Measurements from ENCODE around the gene SMARCD3.

The SMARCD3 gene

DNA sequence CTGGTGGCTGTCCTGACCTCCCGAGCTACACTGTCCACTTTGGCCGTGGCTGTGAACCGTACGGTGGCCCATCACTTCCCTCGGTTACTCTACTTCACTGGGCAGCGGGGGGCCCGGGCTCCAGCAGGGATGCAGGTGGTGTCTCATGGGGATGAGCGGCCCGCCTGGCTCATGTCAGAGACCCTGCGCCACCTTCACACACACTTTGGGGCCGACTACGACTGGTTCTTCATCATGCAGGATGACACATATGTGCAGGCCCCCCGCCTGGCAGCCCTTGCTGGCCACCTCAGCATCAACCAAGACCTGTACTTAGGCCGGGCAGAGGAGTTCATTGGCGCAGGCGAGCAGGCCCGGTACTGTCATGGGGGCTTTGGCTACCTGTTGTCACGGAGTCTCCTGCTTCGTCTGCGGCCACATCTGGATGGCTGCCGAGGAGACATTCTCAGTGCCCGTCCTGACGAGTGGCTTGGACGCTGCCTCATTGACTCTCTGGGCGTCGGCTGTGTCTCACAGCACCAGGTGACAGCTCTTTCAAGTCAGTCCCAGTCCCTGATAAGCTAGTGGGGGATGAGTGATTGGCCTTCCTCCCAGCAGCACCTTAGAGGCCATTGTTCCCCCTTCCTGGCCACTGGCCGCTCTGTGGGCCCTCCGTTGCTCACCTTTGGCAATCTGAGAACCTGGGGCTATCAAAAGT lies 13.3 kb downstream of the SMARCD3 start:
- no peak overlapping the region for H3K27ac ChIP-seq
- no peak for TF ChIP-seq ZFX (IDR thresholded peaks at IDR 0.05)
- TF ChIP-seq, protein P1, sequence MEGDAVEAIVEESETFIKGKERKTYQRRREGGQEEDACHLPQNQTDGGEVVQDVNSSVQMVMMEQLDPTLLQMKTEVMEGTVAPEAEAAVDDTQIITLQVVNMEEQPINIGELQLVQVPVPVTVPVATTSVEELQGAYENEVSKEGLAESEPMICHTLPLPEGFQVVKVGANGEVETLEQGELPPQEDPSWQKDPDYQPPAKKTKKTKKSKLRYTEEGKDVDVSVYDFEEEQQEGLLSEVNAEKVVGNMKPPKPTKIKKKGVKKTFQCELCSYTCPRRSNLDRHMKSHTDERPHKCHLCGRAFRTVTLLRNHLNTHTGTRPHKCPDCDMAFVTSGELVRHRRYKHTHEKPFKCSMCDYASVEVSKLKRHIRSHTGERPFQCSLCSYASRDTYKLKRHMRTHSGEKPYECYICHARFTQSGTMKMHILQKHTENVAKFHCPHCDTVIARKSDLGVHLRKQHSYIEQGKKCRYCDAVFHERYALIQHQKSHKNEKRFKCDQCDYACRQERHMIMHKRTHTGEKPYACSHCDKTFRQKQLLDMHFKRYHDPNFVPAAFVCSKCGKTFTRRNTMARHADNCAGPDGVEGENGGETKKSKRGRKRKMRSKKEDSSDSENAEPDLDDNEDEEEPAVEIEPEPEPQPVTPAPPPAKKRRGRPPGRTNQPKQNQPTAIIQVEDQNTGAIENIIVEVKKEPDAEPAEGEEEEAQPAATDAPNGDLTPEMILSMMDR (conservative IDR thresholded peaks at IDR 0.05): no peak

DNA sequence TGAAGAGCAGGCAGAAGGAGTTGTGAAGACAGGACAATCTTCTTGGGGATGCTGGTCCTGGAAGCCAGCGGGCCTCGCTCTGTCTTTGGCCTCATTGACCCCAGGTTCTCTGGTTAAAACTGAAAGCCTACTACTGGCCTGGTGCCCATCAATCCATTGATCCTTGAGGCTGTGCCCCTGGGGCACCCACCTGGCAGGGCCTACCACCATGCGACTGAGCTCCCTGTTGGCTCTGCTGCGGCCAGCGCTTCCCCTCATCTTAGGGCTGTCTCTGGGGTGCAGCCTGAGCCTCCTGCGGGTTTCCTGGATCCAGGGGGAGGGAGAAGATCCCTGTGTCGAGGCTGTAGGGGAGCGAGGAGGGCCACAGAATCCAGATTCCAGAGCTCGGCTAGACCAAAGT lies 14.7 kb downstream of the SMARCD3 start:
- no peak for TF ChIP-seq ZFX (IDR thresholded peaks at IDR 0.05)
- TF ChIP-seq, protein P1 (conservative IDR thresholded peaks at IDR 0.05): no peak
- peak overlapping the region; percentile 83; the same call in 1 of the 2 replicates for H3K27ac ChIP-seq

DNA sequence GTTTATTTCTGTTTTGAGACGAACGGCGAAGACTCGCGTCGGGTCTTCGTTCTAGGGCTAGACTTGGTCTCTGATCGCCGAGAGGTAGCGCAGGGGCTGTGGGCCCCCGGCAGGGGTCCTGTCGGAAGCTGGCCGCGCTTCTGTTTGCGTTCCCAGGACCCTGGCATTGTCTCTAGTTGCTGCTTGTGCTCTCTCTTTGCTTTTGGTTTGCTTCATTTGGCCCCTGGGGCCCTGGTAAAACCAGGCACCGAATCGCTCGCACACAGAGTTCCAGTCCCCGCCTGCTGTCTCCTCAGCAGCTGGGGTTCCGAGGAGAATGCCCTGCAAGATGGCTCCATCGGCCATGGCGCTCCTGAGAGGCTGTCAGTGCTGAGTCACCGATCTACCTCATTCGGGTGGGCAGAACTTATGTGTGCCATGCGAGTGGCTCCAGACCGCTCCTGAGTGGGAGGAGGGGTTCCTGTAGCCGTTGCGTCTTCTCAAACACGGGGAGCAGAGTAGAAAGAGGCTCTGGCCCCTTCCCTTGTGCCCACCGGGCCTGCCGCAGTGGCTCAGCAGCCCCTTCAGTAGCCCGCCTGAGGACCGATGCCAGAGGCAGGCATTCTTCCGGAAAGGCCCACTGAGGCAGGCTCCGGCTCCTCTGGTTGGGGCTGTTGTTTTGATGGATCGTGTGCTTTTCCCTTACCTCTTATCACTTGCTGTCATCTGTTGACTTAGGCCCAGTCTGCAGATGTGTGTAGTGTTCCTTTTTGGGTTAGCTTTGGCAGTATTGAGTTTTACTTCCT lies 15.4 kb downstream of the SMARCD3 start:
- TF ChIP-seq, protein P1 (conservative IDR thresholded peaks at IDR 0.05): no peak
- TF ChIP-seq ZFX (IDR thresholded peaks at IDR 0.05): 0 out of 2 replicates have a peak, but pooled peaks have one; percentile 65
- peak overlapping the region; percentile 83 for H3K27ac ChIP-seq

DNA sequence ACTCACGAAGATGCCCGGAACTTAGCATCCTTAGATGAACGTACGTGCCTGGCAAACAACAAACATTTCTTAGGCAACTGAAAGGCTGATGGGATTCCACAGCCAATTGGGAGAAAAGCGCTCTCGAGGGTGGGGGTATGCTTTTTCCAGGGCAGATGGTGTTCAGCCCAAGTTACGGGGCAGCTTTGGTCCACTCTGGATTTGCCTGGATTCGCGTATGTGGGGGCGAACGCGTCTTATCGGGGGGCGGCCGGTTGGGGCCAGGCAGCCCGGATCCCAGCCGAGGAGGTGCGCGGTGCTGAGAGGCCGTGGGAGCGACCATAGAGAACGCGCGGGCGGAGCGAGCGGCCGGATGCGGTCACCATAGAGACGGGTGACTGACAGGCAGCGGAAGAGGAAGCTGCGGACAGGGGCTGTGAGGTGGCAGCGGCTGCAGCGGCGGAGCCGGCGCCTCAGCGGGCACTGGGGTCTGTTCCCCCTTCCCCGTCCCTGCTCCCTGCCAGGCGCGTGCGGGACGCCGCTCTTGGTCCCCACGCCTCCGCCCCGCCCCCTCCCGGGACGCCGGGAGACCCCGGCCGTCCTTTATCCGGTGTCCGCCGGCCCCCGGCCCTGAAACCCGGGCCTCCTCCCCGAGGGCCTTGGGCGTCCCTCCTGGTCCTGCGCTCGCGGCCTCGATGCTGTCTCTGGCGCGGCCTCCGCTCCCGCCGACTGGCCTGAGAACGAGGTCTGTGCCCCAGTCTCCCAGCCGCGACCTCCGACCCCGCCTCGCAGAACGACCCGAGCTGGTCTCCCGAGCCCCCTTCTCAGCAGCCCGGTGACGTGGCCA lies 16.2 kb downstream of the SMARCD3 start, which contains the start of gene CHPF2:
Gene CHPF2, plus strand, starts transcription at position 393 of the 826 bp plus-strand sequence. CDS start 1,529 bp downstream, outside the sequence.
- TF ChIP-seq, protein P1 (conservative IDR thresholded peaks at IDR 0.05): no peak
- TF ChIP-seq ZFX (IDR thresholded peaks at IDR 0.05): peak; percentile 92; the same call in 1 of the 2 replicates
- peak within 1 kb of the TSS; percentile 83 for H3K27ac ChIP-seq

DNA sequence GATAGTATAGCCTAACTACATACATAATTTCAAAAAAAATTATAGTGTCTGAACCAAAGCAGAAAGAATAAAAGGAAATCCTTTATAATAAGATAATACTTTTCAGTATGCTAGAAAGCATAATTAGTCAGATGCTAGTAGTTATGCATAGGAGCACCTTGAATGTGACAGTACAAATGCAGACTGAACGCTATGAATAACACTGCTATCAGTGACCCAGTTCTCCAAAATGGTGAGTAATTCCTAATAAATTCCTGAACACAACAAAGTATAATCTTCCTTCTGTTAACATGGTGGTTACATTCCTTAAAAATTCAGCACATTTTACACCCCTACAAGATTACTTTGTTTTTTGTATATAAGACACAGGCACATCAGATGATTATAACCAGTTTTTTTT lies 17.4 kb downstream of the SMARCD3 start:
- TF ChIP-seq, protein P1 (conservative IDR thresholded peaks at IDR 0.05): no peak
- TF ChIP-seq ZFX (IDR thresholded peaks at IDR 0.05): no peak

DNA sequence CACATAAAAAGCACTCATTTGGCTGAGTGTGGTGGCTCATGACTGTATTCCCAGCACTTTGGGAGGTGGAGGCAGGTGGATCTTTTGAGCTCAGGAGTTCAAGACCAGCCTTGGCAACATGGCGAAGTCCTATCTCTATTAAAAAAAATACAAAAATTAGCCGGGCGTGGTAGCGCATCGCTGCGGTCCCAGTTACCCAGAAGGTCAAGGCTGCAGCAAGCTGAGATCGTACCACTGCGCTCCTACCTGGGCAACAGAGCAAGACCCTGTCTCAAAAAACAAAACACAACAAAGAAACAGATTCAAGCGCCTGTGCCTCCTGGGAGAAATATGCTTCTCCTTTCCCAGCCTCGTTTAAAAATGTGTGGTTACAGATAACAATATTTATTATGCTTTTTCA lies 19.2 kb downstream of the SMARCD3 start:
- no peak overlapping the region for H3K27ac ChIP-seq
- no peak for TF ChIP-seq ZFX (IDR thresholded peaks at IDR 0.05)
- TF ChIP-seq, protein P1 (conservative IDR thresholded peaks at IDR 0.05): no peak

More for the DNA sequence above, 17.4 kb downstream of the SMARCD3 start:
- no peak overlapping the region for H3K27ac ChIP-seq

All from C4-2B (cell line).